Lower leg skin (tissue), 3 donors: ENCODE data around the gene VPS26C.

ENCODE experiments used
- POLR2A ChIP-seq, 2 donors: fragments of 450-650 bp; IDR thresholded peaks; one replicate each; pipeline ENCODE4 v1.6.1; 2016 to 2017; ENCODE audit warnings: antibody characterized with exemption in 2 of 2, mild to moderate bottlenecking in 1 of 2, moderate library complexity in 1 of 2
- TF ChIP-seq, protein P1 (sequence below), 3 donors: fragments of 450-650 bp; IDR thresholded peaks; one replicate each; pipeline ENCODE4 v1.5.1; 2016; ENCODE audit warnings: antibody characterized with exemption in 3 of 3, mild to moderate bottlenecking in 3 of 3, moderate library complexity in 2 of 3

DNA sequence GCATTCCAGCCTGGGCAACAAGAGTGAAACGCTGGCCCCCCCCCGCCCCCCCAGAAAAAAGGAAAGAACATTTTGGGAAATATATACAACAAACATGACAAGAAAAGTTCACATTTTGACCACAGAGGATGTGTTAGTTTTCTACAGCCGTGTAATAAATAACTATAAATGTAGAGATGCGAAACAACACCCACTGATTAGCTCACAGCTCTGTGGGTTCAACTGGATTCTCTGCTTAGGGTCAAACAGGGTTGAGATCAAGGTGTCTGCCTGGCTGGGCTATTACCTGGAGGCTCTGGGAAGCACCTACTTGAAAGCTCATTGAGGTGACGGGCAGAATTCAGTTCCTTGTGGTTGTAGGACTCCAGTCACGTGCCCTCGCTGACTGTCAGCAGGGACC lies 11.1 kb upstream of the VPS26C start:
- TF ChIP-seq, protein P1, sequence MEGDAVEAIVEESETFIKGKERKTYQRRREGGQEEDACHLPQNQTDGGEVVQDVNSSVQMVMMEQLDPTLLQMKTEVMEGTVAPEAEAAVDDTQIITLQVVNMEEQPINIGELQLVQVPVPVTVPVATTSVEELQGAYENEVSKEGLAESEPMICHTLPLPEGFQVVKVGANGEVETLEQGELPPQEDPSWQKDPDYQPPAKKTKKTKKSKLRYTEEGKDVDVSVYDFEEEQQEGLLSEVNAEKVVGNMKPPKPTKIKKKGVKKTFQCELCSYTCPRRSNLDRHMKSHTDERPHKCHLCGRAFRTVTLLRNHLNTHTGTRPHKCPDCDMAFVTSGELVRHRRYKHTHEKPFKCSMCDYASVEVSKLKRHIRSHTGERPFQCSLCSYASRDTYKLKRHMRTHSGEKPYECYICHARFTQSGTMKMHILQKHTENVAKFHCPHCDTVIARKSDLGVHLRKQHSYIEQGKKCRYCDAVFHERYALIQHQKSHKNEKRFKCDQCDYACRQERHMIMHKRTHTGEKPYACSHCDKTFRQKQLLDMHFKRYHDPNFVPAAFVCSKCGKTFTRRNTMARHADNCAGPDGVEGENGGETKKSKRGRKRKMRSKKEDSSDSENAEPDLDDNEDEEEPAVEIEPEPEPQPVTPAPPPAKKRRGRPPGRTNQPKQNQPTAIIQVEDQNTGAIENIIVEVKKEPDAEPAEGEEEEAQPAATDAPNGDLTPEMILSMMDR (IDR thresholded peaks at IDR 0.05): no peak
- TF ChIP-seq POLR2A (IDR thresholded peaks at IDR 0.05): no peak
